Activated effector memory CD4-positive, alpha-beta T cell treated with Interleukin-2 at 50 U/mL for 16 hours (primary cell): Measurements from ENCODE around the gene SIRPD.
"Not testable (repeated sequence)": the region's sequence is repeated elsewhere in the genome, so short reads cannot be mapped to it uniquely, and the experiment has no call there.

Source experiments
- DNase-seq: peaks from one replicate; pipeline ENCODE4 v3.0.0-alpha.2; 2020

Gene SIRPD

DNA sequence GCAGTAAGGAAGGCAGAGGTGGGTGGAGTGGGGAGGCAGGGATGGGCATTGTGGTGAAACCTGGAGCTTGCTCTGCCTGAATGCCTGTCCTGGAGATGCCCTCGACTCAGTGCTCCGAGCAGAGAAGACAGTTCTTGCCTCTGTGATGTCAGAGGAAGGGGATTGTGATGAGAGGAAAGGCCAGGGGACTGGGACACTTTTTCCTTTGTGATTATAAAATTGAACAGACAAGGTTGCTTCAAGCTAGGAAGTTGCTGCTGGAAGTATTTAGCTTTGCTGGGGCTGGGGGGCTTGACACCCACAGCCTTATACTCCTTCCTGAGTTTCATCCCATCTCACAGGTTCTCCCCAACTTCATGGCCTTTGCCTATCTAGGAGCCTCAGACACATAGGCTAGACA is at the start of gene SIRPD:
SIRPD (minus strand) TSS at position 101 of the 400 bp plus-strand sequence; CDS start at position 49, 52 bp downstream.
- no peak for DNase-seq

- DNase-seq: no peak
Observed at GRCh38 chr20:1600736-1601135, 43.2 kb upstream of the SIRPD start.

- no peak for DNase-seq
Observed at GRCh38 chr20:1595333-1595732, 37.8 kb upstream of the SIRPD start.

GRCh38 chr20:1588533-1589460 is 31.3 kb upstream of the SIRPD start:
- no peak for DNase-seq

DNA sequence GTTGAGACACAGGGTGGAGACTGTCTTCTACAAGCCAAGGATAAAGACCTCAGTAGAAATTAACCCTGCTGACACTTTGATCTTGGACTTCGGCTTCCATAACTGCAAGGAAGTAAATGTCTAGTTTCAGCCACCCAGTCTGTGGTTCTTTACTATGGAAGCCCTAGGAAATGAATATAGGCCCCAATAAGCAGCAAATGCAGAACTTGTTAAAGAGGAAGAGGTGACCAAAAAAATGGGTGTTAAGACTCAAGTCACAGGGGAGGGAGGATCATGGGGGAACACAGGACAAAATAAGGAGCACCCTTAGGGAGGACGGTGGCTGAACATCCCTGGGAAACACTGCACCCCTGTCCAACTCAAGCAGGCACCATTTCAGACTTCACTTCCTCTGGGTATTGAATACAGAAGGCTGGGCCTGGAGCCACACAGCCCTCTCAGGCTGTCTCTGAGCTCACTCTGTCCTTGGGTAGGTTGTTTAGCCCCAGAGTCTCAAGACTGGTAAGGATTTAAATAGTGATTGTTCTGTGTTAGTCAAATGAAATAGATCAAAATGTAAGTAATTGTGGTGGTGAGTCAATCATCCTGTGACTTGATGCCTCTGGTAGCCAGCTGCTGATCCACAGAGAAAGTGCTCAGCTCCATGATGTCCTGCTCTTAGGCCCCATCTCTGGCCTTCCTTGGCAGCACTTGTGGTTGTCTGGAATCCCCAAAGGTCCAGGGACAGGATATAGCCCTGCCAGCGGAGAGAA is 30.5 kb upstream of the SIRPD start:
- DNase-seq: no peak

DNA sequence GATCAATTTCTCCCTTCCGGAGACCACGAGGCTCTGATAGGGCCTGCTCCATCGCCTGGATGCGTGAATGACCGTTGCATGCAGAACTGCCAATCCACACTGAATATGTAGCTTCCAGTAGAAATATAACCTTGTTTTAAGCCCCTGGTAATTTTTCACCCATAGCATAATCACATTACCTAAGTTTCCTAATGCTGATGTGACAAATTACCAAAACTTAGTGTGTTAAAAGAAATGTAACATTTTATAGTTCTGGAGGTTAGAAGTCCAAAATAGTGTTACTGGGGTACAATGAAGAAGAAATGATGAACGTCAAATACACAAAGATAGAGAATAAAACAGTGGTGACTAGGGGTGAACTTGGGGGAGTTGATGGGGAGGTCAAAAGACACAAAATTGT is 22.0 kb upstream of the SIRPD start:
- DNase-seq: no peak

DNA sequence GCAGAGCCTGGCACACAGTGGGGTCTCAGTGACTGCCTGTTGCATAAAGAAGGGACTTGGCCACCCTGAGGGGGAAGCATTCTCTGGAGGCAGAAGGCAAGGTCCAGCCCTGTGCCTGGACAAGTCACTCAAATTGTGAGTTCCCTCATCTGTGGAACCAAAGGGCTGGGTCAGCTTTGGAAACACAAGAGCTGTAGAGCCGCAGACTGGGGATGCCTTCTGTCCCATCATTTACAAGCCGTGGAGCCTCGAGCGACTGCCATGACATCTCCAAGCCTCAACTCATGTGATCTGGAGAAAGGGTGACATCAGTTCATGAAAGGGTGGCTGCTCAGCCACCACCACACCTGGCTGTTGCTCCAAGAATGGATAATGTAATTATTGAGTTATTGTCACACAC is 20.4 kb upstream of the SIRPD start:
- DNase-seq: no peak

GRCh38 chr20:1577313-1577712 is 19.8 kb upstream of the SIRPD start:
- not testable (repeated sequence) for DNase-seq

DNA sequence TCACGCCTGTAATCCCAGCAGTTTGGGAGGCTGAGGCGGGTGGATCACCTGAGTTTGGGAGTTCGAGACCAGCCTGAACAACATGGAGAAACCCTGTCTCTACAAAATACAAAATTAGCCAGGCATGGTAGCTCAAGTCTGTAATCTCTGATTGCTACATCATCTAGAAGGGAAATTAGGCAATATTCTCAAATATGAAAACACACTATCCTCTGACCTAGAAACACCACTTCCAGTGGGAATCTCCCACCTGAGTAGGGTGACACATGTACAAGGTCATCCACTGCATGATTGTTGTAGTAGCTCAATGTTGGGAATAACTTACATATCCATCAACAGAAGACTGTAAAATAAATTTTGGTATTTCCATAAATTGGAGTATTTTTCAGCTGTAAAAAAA is 19.1 kb upstream of the SIRPD start:
- DNase-seq: no peak

DNA sequence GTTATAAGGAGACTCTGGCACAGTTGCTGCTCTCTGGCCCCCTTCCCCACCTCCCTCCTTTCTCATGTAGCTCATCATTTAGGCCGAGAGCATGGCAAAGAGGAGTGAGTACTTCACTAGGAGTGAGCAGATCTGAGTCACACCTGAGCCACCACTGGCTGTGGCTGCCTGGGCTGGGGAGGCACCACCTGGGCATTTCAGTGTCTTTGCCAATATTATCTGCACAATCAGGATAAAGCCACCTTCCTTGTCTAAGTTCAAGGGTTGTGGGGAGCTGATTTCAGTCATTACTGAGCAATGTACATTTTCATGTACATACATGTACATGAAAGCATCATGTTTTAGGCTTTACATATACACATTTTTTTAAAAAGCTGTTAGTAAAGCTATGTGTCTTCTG is 18.5 kb upstream of the SIRPD start:
- DNase-seq: not testable (repeated sequence)

DNA sequence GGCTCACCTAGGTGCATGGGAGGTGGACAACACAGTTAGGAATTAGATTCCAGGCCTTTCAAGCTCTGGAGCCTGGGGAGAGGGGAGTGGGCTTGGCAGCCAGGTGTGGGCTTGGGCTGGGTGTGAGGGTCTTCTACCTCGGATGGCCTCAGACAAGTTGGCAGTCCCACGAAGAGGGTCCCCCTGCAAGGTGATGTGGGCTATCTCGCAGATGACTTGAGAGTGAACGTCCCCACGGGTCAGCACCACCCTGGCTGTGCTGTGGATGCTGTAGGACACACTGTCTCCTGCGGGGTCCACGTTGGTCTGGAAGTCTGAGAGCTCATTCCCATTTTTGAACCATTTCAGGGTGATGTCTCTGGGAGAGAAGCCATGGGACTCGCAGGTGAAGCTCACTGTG is 14.1 kb upstream of the SIRPD start:
- not testable (repeated sequence) for DNase-seq

DNA sequence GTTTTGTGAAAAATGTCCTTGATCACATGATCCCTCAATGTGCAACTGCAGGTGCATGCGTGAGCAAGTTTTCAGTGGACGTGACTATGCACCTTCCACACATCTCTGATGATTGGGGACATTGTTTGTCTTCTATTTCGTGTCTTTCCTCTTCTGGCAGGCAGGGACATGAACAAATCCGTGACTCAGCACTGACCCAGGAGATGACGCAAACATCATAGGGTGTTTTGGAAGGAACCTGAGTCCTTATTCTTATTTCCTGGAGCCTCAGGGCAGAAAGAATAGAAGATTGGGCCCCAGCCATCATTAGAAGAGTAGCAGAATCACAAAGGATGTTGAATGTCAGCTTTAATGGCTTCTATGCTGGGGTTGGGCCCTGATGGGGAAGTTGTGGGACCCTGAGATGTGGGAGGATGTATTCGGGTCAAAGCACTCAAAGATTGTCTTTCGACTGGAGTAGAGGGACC is 11.9 kb upstream of the SIRPD start:
- no peak for DNase-seq

DNA sequence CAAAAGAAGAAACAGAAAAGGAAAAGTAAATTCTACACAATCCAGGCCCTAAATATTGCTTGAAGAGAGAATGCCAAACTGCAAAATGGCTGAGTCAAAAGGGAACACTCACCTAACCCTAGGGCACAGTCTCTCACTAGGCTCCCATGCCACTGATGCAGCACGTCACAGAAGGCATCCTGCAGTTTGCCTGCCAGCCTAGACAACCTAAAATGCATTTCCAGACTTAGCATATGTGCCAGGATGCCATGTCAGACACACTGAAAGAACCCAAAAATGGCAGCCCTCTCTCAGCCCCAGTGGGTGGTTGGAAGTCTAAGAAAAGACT is 10.6 kb upstream of the SIRPD start:
- DNase-seq: no peak

- DNase-seq: no peak
Observed at GRCh38 chr20:1567392-1568162, 10.1 kb upstream of the SIRPD start.

GRCh38 chr20:1566701-1567100 is 9.2 kb upstream of the SIRPD start:
- no peak for DNase-seq

DNA sequence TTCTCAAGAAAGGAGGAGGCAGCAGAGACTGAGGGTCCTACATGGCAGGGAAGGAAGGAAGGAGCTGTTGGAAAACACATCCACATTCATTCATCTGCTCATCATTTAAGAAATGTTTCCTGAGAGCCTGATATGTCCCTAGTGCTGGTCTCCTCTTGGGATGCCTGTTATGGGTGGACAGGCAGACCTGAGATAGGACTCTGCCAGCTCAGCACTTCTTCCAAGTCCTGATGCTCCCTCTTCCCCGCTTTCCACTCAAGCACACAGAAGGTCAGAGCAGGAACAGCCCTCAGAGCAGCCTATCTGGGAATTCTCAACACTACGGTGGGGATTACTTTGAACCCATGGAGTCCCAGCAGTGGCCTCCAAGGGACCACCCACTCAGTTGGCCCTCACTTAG is 8.0 kb upstream of the SIRPD start:
- no peak for DNase-seq

DNA sequence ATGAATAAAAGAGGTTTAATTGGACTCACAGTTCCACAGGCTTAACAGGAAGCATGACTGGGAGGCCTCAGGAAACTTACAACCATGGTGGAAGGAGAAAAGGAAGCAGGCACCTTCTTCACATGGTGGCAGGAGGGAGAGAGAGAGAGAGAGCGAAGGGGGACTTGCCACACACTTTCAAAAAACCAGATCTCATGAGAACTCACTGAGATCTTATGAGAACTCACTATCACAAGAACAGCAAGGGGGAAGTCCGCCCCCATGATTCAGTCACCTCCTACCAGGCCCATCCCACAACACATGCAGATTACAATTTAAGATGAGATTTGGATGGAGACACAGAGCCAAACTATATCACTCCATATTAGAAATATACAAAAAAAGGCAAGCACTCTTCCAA is 6.1 kb upstream of the SIRPD start:
- DNase-seq: no peak

DNA sequence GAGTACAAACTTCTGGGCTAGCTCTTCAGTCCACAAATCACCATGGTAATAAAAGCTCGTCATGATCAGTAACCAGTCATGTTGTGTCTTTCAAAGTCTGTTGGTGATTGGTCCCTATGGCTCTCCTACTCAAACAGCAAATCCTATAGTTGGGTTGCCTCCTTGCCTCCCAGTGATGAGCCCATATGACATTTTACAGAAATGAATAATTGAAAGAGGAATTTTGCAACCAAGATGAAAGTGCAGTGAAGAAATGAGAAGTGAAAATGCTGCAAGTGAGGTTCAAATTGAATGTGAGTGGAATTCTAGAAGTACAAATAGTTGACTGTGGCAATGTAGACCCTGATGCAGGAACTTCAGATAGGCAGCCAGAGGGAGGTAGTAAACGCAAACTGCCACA is 5.1 kb upstream of the SIRPD start:
- no peak for DNase-seq

- no peak for DNase-seq
Observed at GRCh38 chr20:1561350-1561749, 3.8 kb upstream of the SIRPD start.

DNA sequence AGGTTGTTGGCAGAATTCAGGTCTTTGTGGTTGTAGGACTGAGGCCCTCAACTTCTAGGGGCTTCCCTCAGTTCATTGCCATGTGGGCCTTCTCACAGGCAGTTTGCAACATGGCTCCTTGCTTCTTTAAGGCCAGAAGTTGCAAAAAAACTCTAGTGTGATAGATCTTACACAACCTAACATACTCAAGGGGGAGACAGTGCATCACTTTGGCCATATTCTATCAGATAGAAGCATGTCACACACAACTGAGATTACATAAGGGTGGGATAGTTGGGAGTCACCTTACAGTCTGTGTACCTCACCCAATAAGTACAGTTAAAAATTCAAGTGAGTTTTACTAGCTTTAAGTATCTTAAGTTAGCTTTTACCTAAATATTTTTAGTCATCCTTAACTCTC is 1.6 kb downstream of the SIRPD start:
- DNase-seq: no peak

GRCh38 chr20:1539816-1540419 is 17.6 kb downstream of the SIRPD start:
- no peak for DNase-seq

DNA sequence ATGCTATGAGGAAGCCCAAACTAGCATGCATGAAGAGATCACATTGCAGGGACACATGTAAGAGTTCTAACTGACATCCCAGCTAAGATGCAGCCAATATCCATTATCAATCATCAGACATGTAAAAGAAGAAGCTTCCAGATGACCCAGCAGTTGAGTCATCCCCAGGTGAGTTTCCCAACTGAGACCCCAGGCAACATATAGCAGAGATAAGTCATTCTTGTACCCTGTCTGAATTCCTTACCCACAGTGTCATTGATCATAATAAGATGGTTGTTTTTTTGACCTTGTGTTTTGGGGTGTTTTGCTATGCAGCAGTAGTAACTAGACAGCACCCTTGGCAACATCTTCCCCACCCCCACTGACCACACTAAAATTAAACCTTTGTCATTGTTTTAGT is 18.9 kb downstream of the SIRPD start:
- no peak for DNase-seq

GRCh38 chr20:1537731-1538058 is 19.8 kb downstream of the SIRPD start:
- no peak for DNase-seq
